T-helper 9 cell (primary cell): ENCODE measurements around the gene MS4A4E.
"Not testable (repeated sequence)": the region's sequence is repeated elsewhere in the genome, so short reads cannot be mapped to it uniquely, and the experiment has no call there.

ENCODE experiments used
- DNase-seq: peaks from one replicate; pipeline ENCODE4 v3.0.0-alpha.2; 2020

The MS4A4E gene

DNA sequence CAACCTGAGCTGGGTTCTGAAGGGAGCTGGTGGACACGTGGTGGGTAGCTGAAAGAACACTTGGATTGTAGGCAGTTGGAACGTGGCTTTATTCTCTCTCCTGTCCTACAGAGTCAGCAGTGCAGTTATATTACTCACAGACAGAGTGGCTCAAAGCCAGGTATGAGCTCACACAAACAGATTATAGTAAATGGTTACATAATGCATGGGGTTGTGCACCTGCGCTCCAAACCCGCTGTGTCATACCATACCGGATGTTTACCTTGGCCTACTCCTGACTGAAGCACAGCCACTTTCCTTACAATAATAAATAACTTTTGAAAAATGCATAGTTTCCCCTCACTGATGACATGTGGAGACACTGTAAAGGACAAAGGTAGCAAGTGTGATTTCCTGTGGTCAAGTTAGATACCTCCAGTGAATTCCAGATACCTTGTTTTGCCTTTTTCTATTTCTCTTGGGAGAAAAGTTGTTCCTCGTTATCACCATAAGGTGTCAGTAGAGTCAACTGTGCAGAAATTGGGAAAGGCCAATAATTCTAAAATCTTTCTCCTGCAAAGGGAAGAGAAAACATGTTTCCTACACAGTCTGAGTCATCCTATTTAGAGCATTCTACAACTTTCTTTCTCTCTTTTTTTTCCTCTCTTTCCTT is 73.5 kb downstream of the MS4A4E start:
- DNase-seq = no peak

DNA sequence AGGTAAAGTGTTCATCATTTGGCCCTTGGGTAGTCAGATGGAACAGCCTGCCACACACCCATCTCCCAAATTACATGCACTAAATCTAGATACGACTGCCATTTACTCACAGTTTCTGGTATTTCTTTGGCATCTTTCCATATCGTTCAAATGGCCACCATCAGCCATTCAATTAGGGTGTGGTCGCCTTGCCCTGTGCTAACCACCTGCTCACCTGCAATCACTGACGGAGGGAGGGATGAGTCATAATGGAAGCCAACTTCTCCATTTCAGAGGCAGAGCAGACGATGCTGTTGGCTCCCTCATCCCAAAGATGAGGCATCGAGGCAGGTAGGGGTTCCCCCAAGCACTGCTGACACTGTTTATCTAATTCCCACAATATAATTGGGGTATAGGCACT is 74.6 kb downstream of the MS4A4E start:
- no peak for DNase-seq

DNA sequence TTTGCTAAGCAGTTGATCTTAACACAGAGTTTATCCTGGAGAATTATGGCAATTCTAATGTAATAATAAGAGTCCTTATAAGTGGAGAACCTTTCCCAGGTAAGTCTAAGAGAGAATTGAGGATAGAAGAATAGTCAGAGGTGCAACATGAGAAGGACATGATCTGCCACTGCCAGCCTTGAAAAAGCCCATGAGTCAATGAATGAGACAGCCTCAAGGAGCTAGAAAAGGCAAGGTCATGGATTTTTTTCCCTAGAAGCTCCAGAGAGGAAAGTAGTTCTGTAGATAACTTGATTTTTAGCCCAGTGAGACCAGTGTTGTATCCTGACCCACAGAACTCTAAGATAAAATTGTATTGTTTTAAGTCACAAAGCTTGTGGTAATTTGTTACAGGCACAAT is 77.0 kb downstream of the MS4A4E start:
- DNase-seq = no peak

DNA sequence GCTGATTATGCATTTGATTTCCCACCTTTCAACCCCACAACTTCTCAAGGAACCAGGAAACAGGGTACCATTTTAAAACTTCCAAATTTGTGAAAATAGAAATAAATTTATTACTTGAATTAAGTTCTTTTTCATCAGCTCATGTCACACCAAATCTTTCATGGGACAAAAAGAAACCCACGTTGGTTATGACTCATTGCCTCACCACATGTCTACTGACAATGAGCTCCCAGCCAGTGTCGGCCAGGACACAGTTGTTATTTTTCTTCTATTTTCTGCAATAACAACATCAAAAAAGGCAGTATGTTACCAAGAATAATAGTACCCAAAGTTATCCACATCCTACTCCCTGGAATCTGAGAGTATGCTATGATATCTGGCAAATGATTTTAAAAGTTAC is 77.4 kb downstream of the MS4A4E start:
- no peak for DNase-seq

DNA sequence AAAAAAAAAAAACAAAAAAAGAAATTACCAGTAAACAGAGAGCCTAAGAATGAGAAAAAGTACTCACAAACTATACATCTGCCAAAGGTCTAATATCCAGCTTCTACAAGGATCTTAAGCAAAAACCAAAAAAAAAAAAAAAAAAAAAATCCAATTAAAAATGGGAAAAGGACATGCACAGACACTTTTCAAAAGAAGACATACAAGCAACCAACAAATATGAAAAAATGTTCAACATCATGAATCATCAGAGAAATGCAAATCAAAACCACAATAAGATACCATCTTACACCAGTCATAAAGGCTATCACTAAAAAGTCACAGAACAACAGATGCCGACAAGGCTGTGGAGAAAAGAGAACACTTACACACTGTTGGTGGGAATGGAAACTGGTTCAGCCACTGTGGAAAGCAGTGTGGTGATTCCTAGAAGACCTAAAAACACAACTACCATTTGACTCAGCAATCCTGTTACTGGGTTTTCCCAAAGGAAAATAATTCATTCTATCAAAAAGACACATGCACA is 78.3 kb downstream of the MS4A4E start:
- no peak for DNase-seq

DNA sequence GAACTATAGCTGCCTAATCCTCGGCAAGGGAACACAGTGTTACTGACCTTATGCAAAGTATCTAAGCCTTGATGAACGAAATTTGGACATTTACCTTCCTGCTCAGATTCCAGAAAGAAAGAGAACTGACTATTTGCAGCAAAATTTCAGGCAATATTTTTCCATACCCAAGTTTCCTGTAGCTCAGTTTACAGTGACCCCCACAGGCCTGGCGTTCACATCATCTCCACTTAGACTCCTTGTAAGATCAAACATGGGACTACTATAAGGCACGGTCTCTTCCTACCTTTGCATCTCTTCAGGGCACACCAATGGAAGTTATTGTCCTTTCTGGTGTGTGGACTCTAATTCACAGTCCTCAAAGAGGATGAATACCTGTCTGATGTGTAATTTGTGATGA is 81.2 kb downstream of the MS4A4E start:
- DNase-seq = no peak

DNA sequence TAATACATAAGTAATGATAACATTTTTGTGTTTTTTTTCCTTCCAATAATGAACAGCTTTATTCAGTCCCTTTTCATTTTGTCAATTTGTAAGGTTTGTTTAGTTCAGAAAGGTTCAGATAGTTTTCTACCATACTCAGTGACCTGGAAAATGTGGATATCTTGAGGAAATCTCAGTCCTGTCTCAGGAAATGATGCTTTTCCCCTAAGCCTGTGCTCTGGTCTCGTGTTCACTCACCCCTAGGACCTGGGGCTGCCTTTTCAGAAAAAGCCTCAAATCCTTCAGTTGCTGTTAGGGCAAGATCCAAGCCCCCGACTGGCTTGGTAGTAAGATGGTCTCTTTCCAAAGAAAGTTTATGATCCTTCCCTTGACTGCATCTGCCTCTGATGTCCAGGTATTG is 81.8 kb downstream of the MS4A4E start:
- no peak for DNase-seq

DNA sequence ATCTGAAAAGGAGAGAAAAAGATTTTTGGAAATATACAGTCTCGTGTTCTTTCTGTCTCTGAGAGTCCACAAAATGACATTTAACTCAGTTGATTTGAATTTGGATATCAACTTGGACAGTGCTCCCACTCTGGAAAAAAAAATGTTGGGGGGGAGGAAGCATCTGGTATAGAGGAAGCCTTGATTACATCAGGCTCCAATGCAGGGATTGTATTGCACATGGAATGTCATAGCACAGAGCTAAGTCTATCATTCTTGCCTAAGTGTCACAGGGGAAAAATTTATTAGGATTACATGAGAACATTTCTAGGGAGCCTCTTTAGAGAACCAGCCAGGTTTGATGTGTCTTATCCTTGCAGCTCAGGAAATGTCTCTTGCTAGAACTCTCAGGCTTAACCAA is 83.1 kb downstream of the MS4A4E start:
- DNase-seq = no peak

DNA sequence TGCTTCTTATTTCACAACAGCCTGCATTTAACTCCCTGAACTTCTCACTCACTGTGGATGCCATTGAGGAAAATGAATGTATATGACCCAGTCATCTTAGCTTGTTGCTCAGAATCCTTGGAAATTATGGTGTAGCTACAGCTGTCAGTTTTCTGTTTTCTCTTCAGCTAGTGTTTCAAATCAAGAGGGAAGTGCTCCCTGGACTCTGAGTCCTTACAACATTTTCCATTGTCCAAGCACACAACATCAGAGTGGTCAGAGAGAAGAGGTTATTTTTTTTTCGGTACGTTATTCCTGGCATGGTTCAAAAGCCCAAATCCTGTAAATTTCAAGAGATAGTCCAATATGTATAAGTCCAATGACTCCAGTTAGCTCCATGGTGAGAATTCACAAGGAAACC is 83.7 kb downstream of the MS4A4E start:
- DNase-seq = no peak

DNA sequence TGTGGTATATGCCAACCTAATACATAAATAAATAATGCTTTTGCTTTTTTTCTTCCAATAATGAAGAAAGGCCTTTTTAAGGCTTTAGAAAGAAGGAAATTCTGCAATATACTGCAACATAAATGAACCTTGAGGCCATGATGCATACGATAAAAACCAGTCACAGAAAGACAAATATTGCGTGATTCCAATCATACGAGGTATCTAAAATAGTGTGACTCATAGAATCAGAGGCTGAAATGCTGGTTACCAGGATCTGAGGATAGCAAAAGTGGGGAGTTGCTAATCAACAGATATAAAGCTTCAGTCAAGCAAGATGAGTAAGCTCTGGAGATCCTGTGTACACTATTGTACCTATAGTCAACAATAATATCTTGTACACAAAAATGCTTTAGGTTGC is 84.3 kb downstream of the MS4A4E start:
- DNase-seq = no peak

DNA sequence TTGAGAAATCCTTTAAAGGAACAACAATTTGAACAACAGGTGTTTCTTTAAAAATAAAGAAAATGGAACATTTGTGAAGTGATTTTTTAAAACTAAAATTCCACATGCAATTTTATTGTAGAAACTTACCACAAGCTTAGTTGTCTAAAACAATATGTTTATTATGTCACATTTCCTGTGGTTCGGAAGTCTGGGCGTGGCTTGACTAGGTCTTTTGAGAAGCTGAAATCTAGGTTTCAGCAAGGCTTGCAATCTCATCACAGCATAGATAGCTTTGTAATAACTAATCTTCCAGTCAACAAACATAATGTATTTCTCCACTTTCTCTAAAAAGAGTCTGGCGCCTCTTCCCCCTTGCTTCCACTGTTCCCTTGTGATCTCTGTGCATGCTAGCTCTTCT is 87.0 kb downstream of the MS4A4E start:
- no peak for DNase-seq

DNA sequence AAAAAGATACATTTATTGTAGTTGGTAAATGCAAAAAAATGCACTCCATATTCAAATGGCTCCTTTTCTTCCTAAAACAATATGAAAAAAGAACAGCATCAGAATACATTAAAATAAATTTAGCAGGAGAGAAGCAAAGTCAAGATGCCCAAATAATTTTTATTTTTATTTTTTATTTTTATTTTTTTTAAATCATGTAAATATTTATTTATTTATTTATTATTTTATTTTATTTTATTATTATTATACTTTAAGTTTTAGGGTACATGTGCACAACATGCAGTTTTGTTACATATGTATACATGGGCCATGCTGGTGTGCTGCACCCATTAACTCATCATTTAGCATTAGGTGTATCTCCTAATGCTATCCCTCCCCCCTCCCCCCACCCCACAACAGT is 90.2 kb downstream of the MS4A4E start:
- DNase-seq = not testable (repeated sequence)

DNA sequence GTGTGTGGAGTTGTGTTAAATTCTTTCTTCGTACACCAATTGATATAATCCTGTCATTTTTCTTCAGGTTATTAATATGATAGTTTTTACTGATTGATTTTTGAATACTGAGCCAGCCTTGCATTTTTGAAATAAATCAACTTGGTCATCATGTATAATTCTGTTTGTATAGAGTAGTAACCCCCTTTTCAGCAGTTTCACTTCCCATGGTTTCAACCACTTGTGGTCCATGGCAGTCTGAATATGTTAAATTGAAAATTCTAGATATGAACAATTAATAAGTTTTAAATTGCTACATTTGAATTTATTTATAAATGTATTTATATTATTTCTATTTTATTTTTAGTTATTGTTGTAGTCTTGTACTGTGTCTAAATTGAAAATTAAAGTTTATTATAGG is 92.7 kb downstream of the MS4A4E start:
- no peak for DNase-seq
